ENCODE results near the gene TNIK. TPM values are rescaled to one million over a fixed set of nuclear protein-coding genes. Genes with fewer than 3 reads are reported as not detected.

The TNIK gene
- total and polyA plus RNA-seq, 2 experiments from 2014 or later: 14.6 to 34.3 TPM

GRCh38 chr3:171285287-171285686, 174.9 kb downstream of the TNIK start (continued):
- TF ChIP-seq REST (IDR thresholded peaks at IDR 0.05; ENCODE audit: unreplicated experiment): no peak
- TF ChIP-seq POLR2AphosphoS5 (IDR thresholded peaks at IDR 0.05; ENCODE audit: low read depth): no peak
- TF ChIP-seq EZH2 (IDR thresholded peaks at IDR 0.05; ENCODE audit: low read depth, unreplicated experiment): no peak
- TF ChIP-seq STAT1 (IDR thresholded peaks at IDR 0.05; ENCODE audit: unreplicated experiment): no peak

GRCh38 chr3:171284308-171285075, 175.7 kb downstream of the TNIK start:
- Histone ChIP-seq H3K4me1 (ENCODE audit: insufficient read depth) (peaks cover 11% of the 10 kb centered on the region; the same call in 1 of the 2 replicates), H4K20me1 (replicated peaks; ENCODE audit: insufficient read depth) (no peaks in the 10 kb centered on the region), H3K4me2 (no peak overlapping the region), H2AFZ (no peak overlapping the region), H3F3A (replicated peaks; ENCODE audit: low read depth) (no peaks in the 10 kb centered on the region), H3K36me3 (ENCODE audit: insufficient read depth) (no peaks in the 10 kb centered on the region), H3K27me3 (ENCODE audit: insufficient read depth) (no peaks in the 10 kb centered on the region), H3K4me3 (no peak overlapping the region), H3K9me2 (ENCODE audit: insufficient read depth) (no peaks in the 10 kb centered on the region), H3K79me2 (replicated peaks; ENCODE audit: insufficient read depth) (peaks cover 8% of the 10 kb centered on the region), H3K27ac (ENCODE audit: low read depth) (peak overlapping the region; percentile 15; the same call in 1 of the 2 replicates)
- H3K4me3 Mint-ChIP-seq: no peak overlapping the region
- ATAC-seq (peak; percentile 43; the same call in 2 of the 3 replicates), DNase-seq (ENCODE audit: low spot score) (no peak)
- H3K9me3 Mint-ChIP-seq: no peaks in the 10 kb centered on the region
- H3K36me3 Mint-ChIP-seq (ENCODE audit: low read depth): no peaks in the 10 kb centered on the region
- H3K27me3 Mint-ChIP-seq (ENCODE audit: insufficient read depth, low read depth, poor library complexity): peaks cover 4% of the 10 kb centered on the region
- H3K27ac Mint-ChIP-seq: peak overlapping the region; percentile 39; the same call in 1 of the 2 replicates
- peaks cover 21% of the 10 kb centered on the region for H3K4me1 Mint-ChIP-seq
- no peak for TF ChIP-seq ZNF114 (CRISPR knock-in tag; IDR thresholded peaks at IDR 0.05)
- no peak for TF ChIP-seq POLR2AphosphoS5 (IDR thresholded peaks at IDR 0.05; ENCODE audit: low read depth)
- TF ChIP-seq NANOG (IDR thresholded peaks at IDR 0.05; ENCODE audit: borderline replicate concordance): no peak
- TF ChIP-seq EZH2 (IDR thresholded peaks at IDR 0.05; ENCODE audit: low read depth, unreplicated experiment): no peak
- TF ChIP-seq ZNF462 (CRISPR knock-in tag; IDR thresholded peaks at IDR 0.05): no peak
- TF ChIP-seq EZH2phosphoT487 (IDR thresholded peaks at IDR 0.05; ENCODE audit: unreplicated experiment): no peak
- no peak for TF ChIP-seq CREB1 (CRISPR knock-in tag; IDR thresholded peaks at IDR 0.05; ENCODE audit: low read depth)
- TF ChIP-seq CTCF (conservative IDR thresholded peaks at IDR 0.05; ENCODE audit: low read depth in 2 of 2): no peak
- TF ChIP-seq STAT1 (IDR thresholded peaks at IDR 0.05; ENCODE audit: unreplicated experiment): no peak
